ENCODE data around the gene NAGLU.
A peak's percentile ranks its signal among the peaks of the same experiment; 100 is the strongest.
"Not testable (repeated sequence)": the region's sequence is repeated elsewhere in the genome, so short reads cannot be mapped to it uniquely, and the experiment has no call there.

NAGLU gene

GRCh38 chr17:42544874-42545283 lies 8.8 kb downstream of the NAGLU start:
- no peak for DNase-seq (ENCODE audit: low read depth in 2 of 2)

- not testable (repeated sequence) for DNase-seq (ENCODE audit: low read depth in 2 of 2)
Observed at GRCh38 chr17:42545755-42546505, 9.9 kb downstream of the NAGLU start.

- DNase-seq (ENCODE audit: low read depth in 2 of 2) = no peak
Observed at GRCh38 chr17:42547001-42547461, 11.0 kb downstream of the NAGLU start.

- no peak for DNase-seq (ENCODE audit: low read depth in 2 of 2)
Observed at GRCh38 chr17:42547698-42548069, 11.6 kb downstream of the NAGLU start.

- peak; percentile 48 to 81 for DNase-seq (ENCODE audit: low read depth in 2 of 2)
Observed at GRCh38 chr17:42548070-42548837, 12.2 kb downstream of the NAGLU start.

GRCh38 chr17:42548993-42549755 lies 13.1 kb downstream of the NAGLU start:
- DNase-seq (ENCODE audit: low read depth in 2 of 2) = no peak

GRCh38 chr17:42552736-42553135 lies 16.7 kb downstream of the NAGLU start, which contains the start of gene HSD17B1:
HSD17B1 (plus strand) TSS chr17:42552923; CDS start chr17:42552934, 11 bp downstream.
- DNase-seq (ENCODE audit: low read depth in 2 of 2) = not testable (repeated sequence)

GRCh38 chr17:42553161-42553818 lies 17.2 kb downstream of the NAGLU start:
- no peak for DNase-seq (ENCODE audit: low read depth in 2 of 2)

GRCh38 chr17:42553866-42554249 lies 17.8 kb downstream of the NAGLU start:
- no peak for DNase-seq (ENCODE audit: low read depth in 2 of 2)

GRCh38 chr17:42554250-42555121 lies 18.4 kb downstream of the NAGLU start:
- peak in 1 of 2 experiments; percentile 77 for DNase-seq (ENCODE audit: low read depth in 2 of 2)

GRCh38 chr17:42555122-42555622 lies 19.1 kb downstream of the NAGLU start:
- DNase-seq (ENCODE audit: low read depth in 2 of 2) = no peak

GRCh38 chr17:42555961-42556617 lies 20.0 kb downstream of the NAGLU start:
- not testable (repeated sequence) for DNase-seq (ENCODE audit: low read depth in 2 of 2)

GRCh38 chr17:42559075-42559474 lies 23.0 kb downstream of the NAGLU start:
- DNase-seq (ENCODE audit: low read depth in 2 of 2) = no peak

- DNase-seq (ENCODE audit: low read depth in 2 of 2) = no peak
Observed at GRCh38 chr17:42560246-42560645, 24.2 kb downstream of the NAGLU start.

- peak; percentile 87 to 94 for DNase-seq (ENCODE audit: low read depth in 2 of 2)
Observed at GRCh38 chr17:42561897-42562387, 25.9 kb downstream of the NAGLU start, which contains the start of gene COASY. COASY (plus strand) TSS chr17:42562148; CDS start chr17:42562623, 475 bp downstream.

- DNase-seq (ENCODE audit: low read depth in 2 of 2) = no peak
Observed at GRCh38 chr17:42562388-42563142, 26.5 kb downstream of the NAGLU start.

- DNase-seq (ENCODE audit: low read depth in 2 of 2) = no peak
Observed at GRCh38 chr17:42563143-42563509, 27.1 kb downstream of the NAGLU start.

- no peak for DNase-seq (ENCODE audit: low read depth in 2 of 2)
Observed at GRCh38 chr17:42563543-42563942, 27.5 kb downstream of the NAGLU start.

GRCh38 chr17:42563950-42564349 lies 27.9 kb downstream of the NAGLU start:
- no peak for DNase-seq (ENCODE audit: low read depth in 2 of 2)

Data from stimulated activated CD4-positive, alpha-beta T cell treated with anti-CD3 and anti-CD28 coated beads, Interleukin-12 subunit alpha, Interleukin-12 subunit beta, amount 100 ng/mL, for 24 hours (primary cell).